Activated CD8-positive, alpha-beta memory T cell treated with anti-CD3 and anti-CD28 coated beads for 4 hours (primary cell): ENCODE measurements around the gene CNKSR3.

Source experiments
- DNase-seq, 2 donors: peaks; one replicate each; pipeline ENCODE4 v3.0.0-alpha.2; 2020; ENCODE audit warnings: low read depth in 2 of 2

The CNKSR3 gene

GRCh38 chr6:154350293-154350692 is 160.2 kb downstream of the CNKSR3 start:
- no peak for DNase-seq

GRCh38 chr6:154347981-154348380 is 162.5 kb downstream of the CNKSR3 start:
- no peak for DNase-seq

- DNase-seq, result no peak
These were observed 164.7 kb downstream of the CNKSR3 start for GRCh38 chr6:154345811-154346210.

GRCh38 chr6:154343473-154344308 is 166.8 kb downstream of the CNKSR3 start:
- no peak for DNase-seq

- DNase-seq, result no peak
These were observed 168.6 kb downstream of the CNKSR3 start for GRCh38 chr6:154341871-154342270.

DNA sequence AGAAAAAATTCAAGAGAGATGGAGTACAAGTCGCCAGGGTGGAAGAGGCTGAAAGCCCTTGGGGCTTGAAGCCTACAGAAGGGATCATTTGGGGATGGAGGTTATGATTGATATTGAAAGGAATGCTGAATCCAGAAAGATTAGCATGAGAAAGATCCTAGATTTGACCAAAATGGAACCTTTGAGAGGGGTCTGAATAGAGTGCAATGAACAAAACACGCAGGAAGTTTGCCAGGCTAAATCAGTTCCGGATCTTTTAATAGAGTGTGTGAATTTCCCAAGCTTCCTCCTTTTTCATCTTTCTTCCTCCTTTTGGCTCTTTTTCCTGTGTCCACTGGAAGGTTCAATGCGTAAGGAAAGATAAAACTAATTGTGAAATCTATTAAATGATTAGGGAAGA is 169.1 kb downstream of the CNKSR3 start:
- DNase-seq, result no peak
